Liver (tissue), 9 donors: ENCODE data around the gene CALHM3. TPM values are rescaled to one million over a fixed set of nuclear protein-coding genes. Genes with fewer than 3 reads are reported as not detected.

Source experiments
- DNase-seq: peaks from one replicate; pipeline ENCODE4 v3.0.0-alpha.2; 2017; ENCODE audit warnings: low spot score
- H3K27ac ChIP-seq, 2 donors: one replicate each; pipeline ENCODE4 v1.7.0; 2013; ENCODE audit warnings: inconsistent platforms in 2 of 2, low read length in 2 of 2, control low read depth in 1 of 2, low read depth in 1 of 2, mild to moderate bottlenecking in 1 of 2
- H3K27me3 ChIP-seq, 4 donors: one replicate each; pipeline versions ENCODE4 v1.6.1 to v1.7.0; 2013; ENCODE audit warnings: low read length in 3 of 4, inconsistent platforms in 1 of 4, mild to moderate bottlenecking in 1 of 4, moderate library complexity in 1 of 4; ENCODE audit not compliant: control insufficient read depth in 4 of 4, insufficient read depth in 4 of 4
- H3K36me3 ChIP-seq, 4 donors: one replicate each; pipeline versions ENCODE4 v1.6.1 to v1.7.0; 2013; ENCODE audit warnings: low read length in 3 of 4, mild to moderate bottlenecking in 3 of 4, low read depth in 1 of 4, moderate library complexity in 1 of 4; ENCODE audit not compliant: control insufficient read depth in 4 of 4, insufficient read depth in 3 of 4
- H3K4me1 ChIP-seq, 4 donors: one replicate each; pipeline versions ENCODE4 v1.6.1 to v1.7.0; 2013; ENCODE audit warnings: low read length in 3 of 4, mild to moderate bottlenecking in 3 of 4, moderate library complexity in 1 of 4; ENCODE audit not compliant: control insufficient read depth in 4 of 4, insufficient read depth in 4 of 4
- H3K4me3 ChIP-seq, 3 donors: one replicate each; pipeline versions ENCODE4 v1.6.1 to v1.7.0; 2013; ENCODE audit warnings: low read length in 3 of 3, control low read depth in 1 of 3, low read depth in 1 of 3, mild to moderate bottlenecking in 1 of 3
- H3K9ac ChIP-seq, 2 donors: one replicate each; pipeline ENCODE4 v1.7.0; 2013; ENCODE audit warnings: low read length in 2 of 2, mild to moderate bottlenecking in 2 of 2, moderate library complexity in 2 of 2, control low read depth in 1 of 2, low read depth in 1 of 2
- H3K9me3 ChIP-seq, 4 donors: one replicate each; pipeline versions ENCODE4 v1.6.1 to v1.7.0; 2013; ENCODE audit warnings: low read length in 3 of 4; ENCODE audit not compliant: control insufficient read depth in 4 of 4
- ATF3 ChIP-seq: IDR thresholded peaks from 2 replicates; pipeline ENCODE4 v1.6.1; 2016; ENCODE audit warnings: antibody characterized with exemption
- CTCF ChIP-seq: fragments of 150-350 bp; IDR thresholded peaks from 2 replicates; pipeline ENCODE4 v1.5.1; 2017; ENCODE audit warnings: improper control_type of control experiment, low read depth, low read length; ENCODE audit not compliant: missing input control
- EGR1 ChIP-seq, 2 donors: IDR thresholded peaks; 2 replicates each; pipeline ENCODE4 v1.6.1; 2016 to 2018; ENCODE audit warnings: antibody characterized with exemption in 2 of 2, low read depth in 2 of 2
- FOXA2 ChIP-seq: IDR thresholded peaks from 2 replicates; pipeline ENCODE4 v1.6.1; 2016; ENCODE audit warnings: antibody characterized with exemption
- GABPA ChIP-seq, 2 donors: IDR thresholded peaks in 1 of 2; conservative IDR thresholded peaks in 1 of 2; 2 replicates each; pipeline ENCODE4 v1.6.1; 2016; ENCODE audit warnings: antibody characterized with exemption in 2 of 2, mild to moderate bottlenecking in 1 of 2, moderate library complexity in 1 of 2
- HNF4A ChIP-seq, 2 donors: conservative IDR thresholded peaks; 2 replicates each; pipeline ENCODE4 v1.6.1; 2016; ENCODE audit warnings: antibody characterized with exemption in 2 of 2, mild to moderate bottlenecking in 2 of 2
- HNF4G ChIP-seq: IDR thresholded peaks from 2 replicates; pipeline ENCODE4 v1.6.1; 2016; ENCODE audit warnings: antibody characterized with exemption
- JUND ChIP-seq, 2 donors: IDR thresholded peaks; 2 replicates each; pipeline ENCODE4 v1.6.1; 2016; ENCODE audit warnings: antibody characterized with exemption in 2 of 2
- MAX ChIP-seq: IDR thresholded peaks from 2 replicates; pipeline ENCODE4 v1.6.1; 2016; ENCODE audit warnings: antibody characterized with exemption
- RAD21 ChIP-seq, 2 donors: IDR thresholded peaks; 2 replicates each; pipeline ENCODE4 v1.6.1; 2016; ENCODE audit warnings: antibody characterized with exemption in 2 of 2, mild to moderate bottlenecking in 2 of 2
- RXRA ChIP-seq, 2 donors: IDR thresholded peaks; 2 replicates each; pipeline ENCODE4 v1.6.1; 2017 to 2018; ENCODE audit warnings: antibody characterized with exemption in 2 of 2, mild to moderate bottlenecking in 1 of 2
- SP1 ChIP-seq: IDR thresholded peaks from 2 replicates; pipeline ENCODE4 v1.6.1; 2018; ENCODE audit warnings: antibody characterized with exemption, mild to moderate bottlenecking
- TAF1 ChIP-seq: conservative IDR thresholded peaks from 2 replicates; pipeline ENCODE4 v1.6.1; 2016; ENCODE audit warnings: antibody characterized with exemption, mild to moderate bottlenecking
- YY1 ChIP-seq: IDR thresholded peaks from 2 replicates; pipeline ENCODE4 v1.6.1; 2016; ENCODE audit warnings: antibody characterized with exemption, mild to moderate bottlenecking
- ZBTB33 ChIP-seq: IDR thresholded peaks from 2 replicates; pipeline ENCODE4 v1.6.1; 2016; ENCODE audit warnings: antibody characterized with exemption
- WGBS: extraction: QIAGEN DNeasy Blood & Tissue Kit; methylation state at CpG from one replicate; pipeline ENCODE4 v1.1.7; 2013; 5-methylcytosine and 5-hydroxymethylcytosine counted together
- polyA plus RNA-seq, 2 donors: library from polyadenylated mRNA; stranded (reverse) in 1 of 2; unstranded in 1 of 2; fragments of 200-250 nt in 1 of 2; fragments of >200 nt in 1 of 2; fragmentation: Nextera tagmentation in 1 of 2; extraction: Ambion mirVana in 1 of 2; gene quantifications; one replicate each; pipeline versions ENCODE4 v1.2.1 to v1.2.3, GENCODE V29; 2013 to 2015
- total RNA-seq, 2 donors: library from RNA; depleted of rRNA; stranded (reverse); fragments of >200 nt; gene quantifications; one replicate each; pipeline ENCODE4 v1.2.3, GENCODE V29; 2014
- TF ChIP-seq, protein P1 (sequence below): IDR thresholded peaks from 2 replicates; pipeline ENCODE4 v1.6.1; 2016; ENCODE audit warnings: antibody characterized with exemption, mild to moderate bottlenecking
- donor health status: healthy.
- donor health status: healthy.
- donor health status: healthy.
- donor health status: healthy.
- donor health status: healthy.

Gene CALHM3
- total and polyA plus RNA-seq, 4 donors = 0.14 TPM; not detected in 3

DNA sequence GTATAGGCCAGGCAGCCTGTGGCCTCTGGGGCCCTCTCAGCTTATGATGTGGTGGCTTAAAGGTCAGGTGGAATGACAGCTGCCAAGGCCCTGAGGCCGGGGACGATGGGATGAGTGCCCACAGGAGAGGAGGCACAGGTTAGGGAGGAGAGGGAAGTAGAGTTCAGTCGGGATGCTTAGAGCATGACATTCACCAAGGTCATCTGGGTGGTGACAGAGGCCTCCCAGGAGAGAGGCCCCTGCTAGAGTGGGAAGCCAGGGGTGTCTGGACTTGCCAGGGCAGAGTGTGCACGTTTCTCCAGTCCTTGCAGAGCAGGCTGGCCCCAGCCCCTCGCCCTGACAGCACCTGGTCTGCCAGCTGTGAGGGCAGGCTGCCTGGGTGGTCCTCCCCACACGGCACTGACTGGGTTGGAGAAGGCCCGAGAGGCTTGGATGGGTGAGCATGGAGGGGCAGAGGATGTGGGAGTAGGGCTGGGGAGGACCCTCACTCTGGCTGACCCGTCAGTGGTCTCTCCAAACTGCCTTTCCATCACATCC is 21.8 kb downstream of the CALHM3 start:
- H3K27me3 ChIP-seq = no peaks in the 10 kb centered on the region
- H3K4me1 ChIP-seq = no peaks in the 10 kb centered on the region
- no peak overlapping the region for H3K27ac ChIP-seq
- TF ChIP-seq RAD21 (IDR thresholded peaks at IDR 0.05) = no peak
- no peak for TF ChIP-seq CTCF
- TF ChIP-seq ZBTB33 = no peak
- TF ChIP-seq, protein P1, sequence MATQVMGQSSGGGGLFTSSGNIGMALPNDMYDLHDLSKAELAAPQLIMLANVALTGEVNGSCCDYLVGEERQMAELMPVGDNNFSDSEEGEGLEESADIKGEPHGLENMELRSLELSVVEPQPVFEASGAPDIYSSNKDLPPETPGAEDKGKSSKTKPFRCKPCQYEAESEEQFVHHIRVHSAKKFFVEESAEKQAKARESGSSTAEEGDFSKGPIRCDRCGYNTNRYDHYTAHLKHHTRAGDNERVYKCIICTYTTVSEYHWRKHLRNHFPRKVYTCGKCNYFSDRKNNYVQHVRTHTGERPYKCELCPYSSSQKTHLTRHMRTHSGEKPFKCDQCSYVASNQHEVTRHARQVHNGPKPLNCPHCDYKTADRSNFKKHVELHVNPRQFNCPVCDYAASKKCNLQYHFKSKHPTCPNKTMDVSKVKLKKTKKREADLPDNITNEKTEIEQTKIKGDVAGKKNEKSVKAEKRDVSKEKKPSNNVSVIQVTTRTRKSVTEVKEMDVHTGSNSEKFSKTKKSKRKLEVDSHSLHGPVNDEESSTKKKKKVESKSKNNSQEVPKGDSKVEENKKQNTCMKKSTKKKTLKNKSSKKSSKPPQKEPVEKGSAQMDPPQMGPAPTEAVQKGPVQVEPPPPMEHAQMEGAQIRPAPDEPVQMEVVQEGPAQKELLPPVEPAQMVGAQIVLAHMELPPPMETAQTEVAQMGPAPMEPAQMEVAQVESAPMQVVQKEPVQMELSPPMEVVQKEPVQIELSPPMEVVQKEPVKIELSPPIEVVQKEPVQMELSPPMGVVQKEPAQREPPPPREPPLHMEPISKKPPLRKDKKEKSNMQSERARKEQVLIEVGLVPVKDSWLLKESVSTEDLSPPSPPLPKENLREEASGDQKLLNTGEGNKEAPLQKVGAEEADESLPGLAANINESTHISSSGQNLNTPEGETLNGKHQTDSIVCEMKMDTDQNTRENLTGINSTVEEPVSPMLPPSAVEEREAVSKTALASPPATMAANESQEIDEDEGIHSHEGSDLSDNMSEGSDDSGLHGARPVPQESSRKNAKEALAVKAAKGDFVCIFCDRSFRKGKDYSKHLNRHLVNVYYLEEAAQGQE = no peak
- TF ChIP-seq HNF4G = no peak
- TF ChIP-seq GABPA (IDR thresholded peaks at IDR 0.05 in 1 of 2, conservative IDR thresholded peaks at IDR 0.05 in 1 of 2) = no peak
- TF ChIP-seq RXRA (IDR thresholded peaks at IDR 0.05) = no peak
- no peak for TF ChIP-seq JUND (IDR thresholded peaks at IDR 0.05)
- no peak for TF ChIP-seq HNF4A (conservative IDR thresholded peaks at IDR 0.05)
- no peak for TF ChIP-seq MAX
- TF ChIP-seq EGR1 (IDR thresholded peaks at IDR 0.05; ENCODE audit: low read depth in 2 of 2) = no peak
- TF ChIP-seq TAF1 = no peak
- H3K9ac ChIP-seq = no peak overlapping the region
- H3K4me3 ChIP-seq = no peak overlapping the region
- H3K36me3 ChIP-seq = no peaks in the 10 kb centered on the region
- 88% methylated on average over 8 of the region's 8 CpGs for WGBS
- no peak for DNase-seq
- no peaks in the 10 kb centered on the region for H3K9me3 ChIP-seq

GRCh38 chr10:103456074-103456660 is 22.9 kb downstream of the CALHM3 start:
- Histone ChIP-seq H3K9ac (no peak overlapping the region), H3K4me3 (no peak overlapping the region), H3K27ac (no peak overlapping the region), H3K9me3 (no peaks in the 10 kb centered on the region), H3K36me3 (no peaks in the 10 kb centered on the region), H3K27me3 (no peaks in the 10 kb centered on the region), H3K4me1 (peaks cover 0 to 5% (median 0%) of the 10 kb centered on the region in 4 donors)
- DNase-seq = no peak
- 95% methylated on average over 9 of the region's 9 CpGs for WGBS
- no peak for TF ChIP-seq JUND (IDR thresholded peaks at IDR 0.05)
- no peak for TF ChIP-seq TAF1
- TF ChIP-seq RAD21 (IDR thresholded peaks at IDR 0.05) = no peak
- no peak for TF ChIP-seq YY1
- no peak for TF ChIP-seq ZBTB33
- TF ChIP-seq EGR1 (IDR thresholded peaks at IDR 0.05; ENCODE audit: low read depth in 2 of 2) = no peak
- TF ChIP-seq CTCF = no peak
- TF ChIP-seq ATF3 = no peak
- no peak for TF ChIP-seq FOXA2
- TF ChIP-seq HNF4G = no peak
- no peak for TF ChIP-seq MAX
- no peak for TF ChIP-seq SP1
